Ishikawa (cell line): Measurements from ENCODE around the gene ADAMTS12.

ENCODE experiments used
- CEBPB ChIP-seq: IDR thresholded peaks from 2 replicates; pipeline ENCODE4 v1.6.1; 2012
- CREB1 ChIP-seq: IDR thresholded peaks from 2 replicates; pipeline ENCODE4 v1.6.1; 2012; ENCODE audit warnings: low read depth
- EGR1 ChIP-seq: IDR thresholded peaks from 2 replicates; pipeline ENCODE4 v1.6.1; 2012
- FOXM1 ChIP-seq: IDR thresholded peaks from 2 replicates; pipeline ENCODE4 v1.6.1; 2012; ENCODE audit warnings: low read depth, borderline replicate concordance
- NFIC ChIP-seq: IDR thresholded peaks from 2 replicates; pipeline ENCODE4 v1.6.1; 2012
- RAD21 ChIP-seq: IDR thresholded peaks from 2 replicates; pipeline ENCODE4 v1.6.1; 2012; ENCODE audit warnings: low read depth
- TEAD4 ChIP-seq: IDR thresholded peaks from 2 replicates; pipeline ENCODE4 v1.6.1; 2012
- YY1 ChIP-seq: IDR thresholded peaks from 2 replicates; pipeline ENCODE4 v1.6.1; 2012; ENCODE audit warnings: low read depth
- TF ChIP-seq, protein P1 (sequence below): IDR thresholded peaks from 2 replicates; pipeline ENCODE4 v1.6.1; 2012
- TF ChIP-seq, protein P2 (sequence below): IDR thresholded peaks from 2 replicates; pipeline ENCODE4 v1.6.1; 2012; ENCODE audit warnings: low read depth, mild to moderate bottlenecking
- TF ChIP-seq, protein P3 (sequence below): IDR thresholded peaks from 2 replicates; pipeline ENCODE4 v1.6.1; 2012

DNA sequence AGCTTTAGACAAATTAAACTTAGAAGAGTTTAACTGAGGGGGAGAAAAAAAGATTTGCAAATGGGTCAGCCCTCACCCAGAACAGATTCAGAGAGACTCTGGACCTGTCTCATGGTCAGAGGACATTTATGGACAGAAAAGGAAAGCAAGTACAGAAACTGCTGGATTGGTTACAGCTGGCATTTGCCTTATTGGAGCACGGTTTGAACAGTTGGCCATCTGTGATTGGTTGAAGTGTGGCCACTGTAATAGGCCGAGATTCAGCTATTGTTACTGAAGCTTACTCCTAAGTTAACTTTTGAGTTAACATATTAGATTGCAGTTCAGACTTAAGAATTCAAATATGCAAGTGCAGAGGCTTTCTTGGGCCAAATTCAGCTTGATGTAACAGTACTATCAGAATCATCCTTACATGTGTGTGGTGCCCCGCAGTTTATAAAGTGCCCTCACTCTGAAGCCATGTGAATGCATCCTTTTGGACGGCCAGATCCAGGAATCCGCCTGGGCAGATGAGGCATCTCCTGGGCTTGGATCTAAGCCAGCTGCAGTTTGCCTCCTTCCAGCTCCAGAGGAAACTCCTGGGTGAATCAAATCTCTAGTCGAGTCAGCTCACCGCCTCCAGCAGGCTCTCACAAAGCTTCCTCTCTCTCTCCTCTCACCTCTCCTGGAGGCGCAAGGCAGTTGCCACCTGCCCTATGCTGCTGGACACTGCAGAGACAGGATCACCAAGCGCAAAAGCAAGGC, 165.2 kb downstream of the ADAMTS12 start:
- TF ChIP-seq YY1 (no peak), CEBPB (no peak), RAD21 (no peak), CREB1 (no peak), EGR1 (no peak), FOXM1 (no peak), TEAD4 (no peak), NFIC (no peak)
- TF ChIP-seq, protein P1, sequence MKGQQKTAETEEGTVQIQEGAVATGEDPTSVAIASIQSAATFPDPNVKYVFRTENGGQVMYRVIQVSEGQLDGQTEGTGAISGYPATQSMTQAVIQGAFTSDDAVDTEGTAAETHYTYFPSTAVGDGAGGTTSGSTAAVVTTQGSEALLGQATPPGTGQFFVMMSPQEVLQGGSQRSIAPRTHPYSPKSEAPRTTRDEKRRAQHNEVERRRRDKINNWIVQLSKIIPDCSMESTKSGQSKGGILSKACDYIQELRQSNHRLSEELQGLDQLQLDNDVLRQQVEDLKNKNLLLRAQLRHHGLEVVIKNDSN = no peak
- TF ChIP-seq, protein P2, sequence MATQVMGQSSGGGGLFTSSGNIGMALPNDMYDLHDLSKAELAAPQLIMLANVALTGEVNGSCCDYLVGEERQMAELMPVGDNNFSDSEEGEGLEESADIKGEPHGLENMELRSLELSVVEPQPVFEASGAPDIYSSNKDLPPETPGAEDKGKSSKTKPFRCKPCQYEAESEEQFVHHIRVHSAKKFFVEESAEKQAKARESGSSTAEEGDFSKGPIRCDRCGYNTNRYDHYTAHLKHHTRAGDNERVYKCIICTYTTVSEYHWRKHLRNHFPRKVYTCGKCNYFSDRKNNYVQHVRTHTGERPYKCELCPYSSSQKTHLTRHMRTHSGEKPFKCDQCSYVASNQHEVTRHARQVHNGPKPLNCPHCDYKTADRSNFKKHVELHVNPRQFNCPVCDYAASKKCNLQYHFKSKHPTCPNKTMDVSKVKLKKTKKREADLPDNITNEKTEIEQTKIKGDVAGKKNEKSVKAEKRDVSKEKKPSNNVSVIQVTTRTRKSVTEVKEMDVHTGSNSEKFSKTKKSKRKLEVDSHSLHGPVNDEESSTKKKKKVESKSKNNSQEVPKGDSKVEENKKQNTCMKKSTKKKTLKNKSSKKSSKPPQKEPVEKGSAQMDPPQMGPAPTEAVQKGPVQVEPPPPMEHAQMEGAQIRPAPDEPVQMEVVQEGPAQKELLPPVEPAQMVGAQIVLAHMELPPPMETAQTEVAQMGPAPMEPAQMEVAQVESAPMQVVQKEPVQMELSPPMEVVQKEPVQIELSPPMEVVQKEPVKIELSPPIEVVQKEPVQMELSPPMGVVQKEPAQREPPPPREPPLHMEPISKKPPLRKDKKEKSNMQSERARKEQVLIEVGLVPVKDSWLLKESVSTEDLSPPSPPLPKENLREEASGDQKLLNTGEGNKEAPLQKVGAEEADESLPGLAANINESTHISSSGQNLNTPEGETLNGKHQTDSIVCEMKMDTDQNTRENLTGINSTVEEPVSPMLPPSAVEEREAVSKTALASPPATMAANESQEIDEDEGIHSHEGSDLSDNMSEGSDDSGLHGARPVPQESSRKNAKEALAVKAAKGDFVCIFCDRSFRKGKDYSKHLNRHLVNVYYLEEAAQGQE = no peak
- TF ChIP-seq, protein P3, sequence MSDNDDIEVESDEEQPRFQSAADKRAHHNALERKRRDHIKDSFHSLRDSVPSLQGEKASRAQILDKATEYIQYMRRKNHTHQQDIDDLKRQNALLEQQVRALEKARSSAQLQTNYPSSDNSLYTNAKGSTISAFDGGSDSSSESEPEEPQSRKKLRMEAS = no peak
